Measurements from ENCODE around the gene BBLN. TPM values are rescaled to one million over a fixed set of nuclear protein-coding genes. Genes with fewer than 3 reads are reported as not detected.

BBLN gene
- polyA plus RNA-seq, 1 donor = 39.7 TPM

DNA sequence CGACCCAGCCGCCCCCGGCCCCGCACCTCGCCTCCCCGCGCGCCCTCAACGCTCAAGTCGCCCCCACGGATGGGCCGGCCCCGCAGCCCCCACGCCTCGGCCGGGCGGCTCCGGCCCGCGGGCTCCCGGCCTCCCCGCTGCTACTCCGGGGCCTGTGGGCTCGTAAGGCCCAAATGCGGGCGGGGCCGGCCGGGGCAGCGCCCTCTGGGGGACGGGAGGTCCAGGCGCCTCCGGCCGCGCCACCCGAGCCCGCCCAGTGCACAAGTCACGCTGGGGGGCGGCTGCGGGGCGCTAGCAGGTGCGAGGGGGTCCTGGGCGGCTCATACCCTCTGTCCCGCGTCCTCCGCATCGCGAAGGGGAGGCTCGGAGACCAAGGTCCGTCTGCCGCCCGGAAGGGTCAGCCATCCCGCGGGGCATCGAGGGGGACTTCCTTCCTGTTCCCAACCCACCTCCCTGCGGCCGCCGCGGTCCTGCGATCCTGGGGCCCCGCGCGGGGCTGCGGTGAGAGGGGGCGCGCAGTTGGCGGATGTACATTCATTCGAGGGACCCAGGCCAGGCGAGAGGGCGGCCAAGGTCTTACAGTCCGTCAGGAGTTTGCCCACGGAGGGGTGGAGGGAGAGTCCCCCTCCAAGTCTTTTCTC is 31.5 kb downstream of the BBLN start, which contains the start of gene CIZ1:
Gene CIZ1 (minus strand): TSS at position 167 of the 641 bp plus-strand sequence. CDS start 715 bp downstream, outside the sequence.
- Histone ChIP-seq H3K27ac (ENCODE audit: low read length) (peak within 1 kb of the TSS; percentile 88), H3K4me3 (ENCODE audit: low read length) (peak within 1 kb of the TSS; percentile 97), H3K36me3 (ENCODE audit: control insufficient read depth, insufficient read depth, low read length) (peaks cover 20% of the 10 kb centered on the region), H3K27me3 (ENCODE audit: control insufficient read depth, insufficient read depth, low read length) (no peaks in the 10 kb centered on the region), H3K4me1 (ENCODE audit: control insufficient read depth, insufficient read depth, low read length) (peaks cover 14% of the 10 kb centered on the region), H3K9me3 (ENCODE audit: control insufficient read depth, low read depth, low read length) (no peaks in the 10 kb centered on the region)
- DNase-seq = peak; percentile 76 to 89
- no CpG with 5 or more reads among the region's 71 CpGs for WGBS (ENCODE audit: insufficient coverage, low lambda C conversion rate)

DNA sequence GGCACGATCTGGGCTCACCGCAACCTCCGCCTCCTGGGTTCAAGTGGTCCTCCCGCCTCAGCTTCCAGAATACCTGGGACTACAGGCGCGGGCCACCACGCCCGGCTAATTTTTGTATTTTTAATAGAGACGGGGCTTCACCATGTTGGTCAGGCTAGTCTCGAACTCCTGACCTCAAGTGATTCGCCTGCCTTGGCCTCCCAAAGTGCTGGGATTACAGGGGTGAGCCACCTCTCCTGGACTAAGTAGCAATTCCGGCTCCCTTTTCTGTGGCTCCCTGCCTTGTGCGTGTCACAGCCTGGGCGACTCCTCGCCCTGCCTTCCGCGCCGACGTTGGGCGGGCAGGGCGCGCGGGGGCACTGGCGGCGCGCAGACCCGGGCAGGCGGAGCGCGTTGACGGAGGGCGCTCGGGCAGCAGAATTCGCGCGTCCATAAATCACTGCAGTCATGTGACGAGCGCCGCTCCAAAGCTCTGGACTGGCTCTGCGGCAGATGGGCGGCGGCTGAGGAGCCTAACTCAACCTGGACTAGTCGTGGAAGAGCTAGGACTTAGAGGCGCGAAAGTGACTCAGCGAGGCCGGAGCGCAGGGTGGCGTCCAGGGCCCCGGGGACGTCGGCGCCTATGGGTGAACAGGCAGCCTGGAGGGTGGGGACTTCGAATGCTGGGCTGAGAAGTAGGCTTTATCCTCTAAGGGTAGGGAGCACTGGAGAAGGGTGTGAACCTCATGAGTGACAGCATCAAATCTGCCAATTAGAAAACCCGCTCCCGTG is 32.7 kb downstream of the BBLN start:
- WGBS (ENCODE audit: insufficient coverage, low lambda C conversion rate) = 67% methylated on average over 1 of the region's 56 CpGs
- peak; percentile 87 to 95 for DNase-seq
- Histone ChIP-seq H3K27me3 (ENCODE audit: control insufficient read depth, insufficient read depth, low read length) (no peaks in the 10 kb centered on the region), H3K27ac (ENCODE audit: low read length) (peak overlapping the region; percentile 88), H3K36me3 (ENCODE audit: control insufficient read depth, insufficient read depth, low read length) (peaks cover 14% of the 10 kb centered on the region), H3K9me3 (ENCODE audit: control insufficient read depth, low read depth, low read length) (no peaks in the 10 kb centered on the region), H3K4me1 (ENCODE audit: control insufficient read depth, insufficient read depth, low read length) (peaks cover 14% of the 10 kb centered on the region), H3K4me3 (ENCODE audit: low read length) (peak overlapping the region; percentile 97)

DNA sequence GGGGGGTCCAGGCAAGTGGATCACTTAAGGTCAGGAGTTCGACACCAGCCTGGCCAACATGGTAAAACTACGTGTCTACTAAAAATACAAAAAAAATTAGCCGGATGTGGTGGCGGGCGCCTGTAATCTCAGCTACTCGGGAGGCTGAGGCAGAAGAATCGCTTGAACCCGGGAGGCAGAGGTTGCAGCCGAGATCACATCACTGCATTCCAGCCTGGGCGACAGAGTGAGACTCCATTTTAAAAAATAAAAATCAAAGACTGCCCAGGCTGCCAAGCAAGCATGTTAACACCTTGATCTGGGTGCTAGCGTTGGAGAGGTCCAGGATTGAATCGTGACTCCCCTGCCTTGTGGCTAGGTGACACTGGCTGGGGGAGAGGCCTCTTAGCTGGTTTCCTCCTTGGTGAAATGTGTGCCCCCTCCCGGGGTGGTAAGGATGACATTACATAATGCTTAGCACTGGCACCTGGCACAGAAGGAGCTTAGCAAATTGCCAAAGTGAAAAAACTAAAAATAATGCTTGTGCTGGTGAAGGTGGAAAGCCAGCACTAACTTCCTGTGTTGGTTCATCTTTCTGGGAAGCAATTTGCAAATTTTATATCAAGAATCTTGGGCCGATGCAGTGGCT is 33.5 kb downstream of the BBLN start:
- Histone ChIP-seq H3K27me3 (ENCODE audit: control insufficient read depth, insufficient read depth, low read length) (no peaks in the 10 kb centered on the region), H3K9me3 (ENCODE audit: control insufficient read depth, low read depth, low read length) (no peaks in the 10 kb centered on the region), H3K27ac (ENCODE audit: low read length) (peak overlapping the region; percentile 88), H3K36me3 (ENCODE audit: control insufficient read depth, insufficient read depth, low read length) (peaks cover 11% of the 10 kb centered on the region), H3K4me1 (ENCODE audit: control insufficient read depth, insufficient read depth, low read length) (peaks cover 14% of the 10 kb centered on the region), H3K4me3 (ENCODE audit: low read length) (peak overlapping the region; percentile 36)
- DNase-seq = no peak
- 79% methylated on average over 2 of the region's 14 CpGs for WGBS (ENCODE audit: insufficient coverage, low lambda C conversion rate)

GRCh38 chr9:128201441-128202369 is 41.6 kb downstream of the BBLN start:
- no peaks in the 10 kb centered on the region for H3K36me3 ChIP-seq (ENCODE audit: control insufficient read depth, insufficient read depth, low read length)
- no CpG with 5 or more reads among the region's 13 CpGs for WGBS (ENCODE audit: insufficient coverage, low lambda C conversion rate)
- no peak for DNase-seq
- H3K27ac ChIP-seq (ENCODE audit: low read length) = no peak overlapping the region
- H3K4me3 ChIP-seq (ENCODE audit: low read length) = no peak overlapping the region
- H3K9me3 ChIP-seq (ENCODE audit: control insufficient read depth, low read depth, low read length) = no peaks in the 10 kb centered on the region
- peaks cover 24% of the 10 kb centered on the region for H3K4me1 ChIP-seq (ENCODE audit: control insufficient read depth, insufficient read depth, low read length)
- H3K27me3 ChIP-seq (ENCODE audit: control insufficient read depth, insufficient read depth, low read length) = peaks cover 4% of the 10 kb centered on the region

- Histone ChIP-seq H3K36me3 (ENCODE audit: control insufficient read depth, insufficient read depth, low read length) (no peaks in the 10 kb centered on the region), H3K4me3 (ENCODE audit: low read length) (no peak overlapping the region), H3K4me1 (ENCODE audit: control insufficient read depth, insufficient read depth, low read length) (peaks cover 30% of the 10 kb centered on the region), H3K27me3 (ENCODE audit: control insufficient read depth, insufficient read depth, low read length) (peaks cover 4% of the 10 kb centered on the region), H3K9me3 (ENCODE audit: control insufficient read depth, low read depth, low read length) (no peaks in the 10 kb centered on the region), H3K27ac (ENCODE audit: low read length) (no peak overlapping the region)
- DNase-seq = no peak
- no CpG with 5 or more reads among the region's 2 CpGs for WGBS (ENCODE audit: insufficient coverage, low lambda C conversion rate)
Observed at GRCh38 chr9:128202648-128203023, 42.6 kb downstream of the BBLN start.

- WGBS (ENCODE audit: insufficient coverage, low lambda C conversion rate) = no CpG with 5 or more reads among the region's 72 CpGs
- Histone ChIP-seq H3K4me3 (ENCODE audit: low read length) (peak within 1 kb of the TSS; percentile 70), H3K36me3 (ENCODE audit: control insufficient read depth, insufficient read depth, low read length) (no peaks in the 10 kb centered on the region), H3K27me3 (ENCODE audit: control insufficient read depth, insufficient read depth, low read length) (peaks cover 4% of the 10 kb centered on the region), H3K9me3 (ENCODE audit: control insufficient read depth, low read depth, low read length) (no peaks in the 10 kb centered on the region), H3K4me1 (ENCODE audit: control insufficient read depth, insufficient read depth, low read length) (peaks cover 30% of the 10 kb centered on the region), H3K27ac (ENCODE audit: low read length) (no peak within 1 kb of the TSS)
- DNase-seq = peak in 1 of 2 donors; percentile 73
Observed at GRCh38 chr9:128203024-128203706, 43.1 kb downstream of the BBLN start, which contains the start of gene DNM1. Gene DNM1, plus strand, starts transcription at chr9:128203379. Its CDS starts 92 bp downstream, at chr9:128203471.

- DNase-seq = peak in 1 of 2 donors; percentile 66
- peak overlapping the region; percentile 70 for H3K4me3 ChIP-seq (ENCODE audit: low read length)
- H3K9me3 ChIP-seq (ENCODE audit: control insufficient read depth, low read depth, low read length) = no peaks in the 10 kb centered on the region
- H3K27ac ChIP-seq (ENCODE audit: low read length) = no peak overlapping the region
- no CpG with 5 or more reads among the region's 67 CpGs for whole genome bisulfite sequencing (ENCODE audit: insufficient coverage, low lambda C conversion rate)
- peaks cover 37% of the 10 kb centered on the region for H3K4me1 ChIP-seq (ENCODE audit: control insufficient read depth, insufficient read depth, low read length)
- peaks cover 4% of the 10 kb centered on the region for H3K27me3 ChIP-seq (ENCODE audit: control insufficient read depth, insufficient read depth, low read length)
- H3K36me3 ChIP-seq (ENCODE audit: control insufficient read depth, insufficient read depth, low read length) = peaks cover 4% of the 10 kb centered on the region
Observed at GRCh38 chr9:128203707-128204551, 43.9 kb downstream of the BBLN start.

DNA sequence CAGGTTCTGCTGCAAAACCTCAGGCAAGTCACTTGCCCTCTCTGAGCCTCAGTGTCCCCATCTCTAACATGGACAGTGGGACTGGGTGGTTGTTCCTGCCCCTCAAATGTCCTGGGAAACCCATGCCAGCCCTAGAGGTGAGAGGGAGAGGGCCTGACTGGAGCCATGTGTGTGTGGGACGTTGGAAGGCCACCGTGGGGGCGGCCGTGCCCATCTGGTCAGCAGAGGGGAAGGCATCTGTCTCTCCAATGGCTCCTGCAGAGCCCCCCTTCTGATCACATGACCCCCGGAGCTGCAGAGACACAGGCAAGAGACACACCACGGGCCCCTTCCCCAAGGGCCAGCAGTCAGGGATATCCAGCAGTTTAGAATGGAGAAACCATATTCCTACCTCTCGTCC is 44.8 kb downstream of the BBLN start:
- Histone ChIP-seq H3K27ac (ENCODE audit: low read length) (no peak overlapping the region), H3K4me1 (ENCODE audit: control insufficient read depth, insufficient read depth, low read length) (peaks cover 46% of the 10 kb centered on the region), H3K4me3 (ENCODE audit: low read length) (peak overlapping the region; percentile 70), H3K27me3 (ENCODE audit: control insufficient read depth, insufficient read depth, low read length) (peaks cover 4% of the 10 kb centered on the region), H3K36me3 (ENCODE audit: control insufficient read depth, insufficient read depth, low read length) (peaks cover 4% of the 10 kb centered on the region), H3K9me3 (ENCODE audit: control insufficient read depth, low read depth, low read length) (no peaks in the 10 kb centered on the region)
- WGBS (ENCODE audit: insufficient coverage, low lambda C conversion rate) = no CpG with 5 or more reads among the region's 7 CpGs
- DNase-seq = no peak
